Osteoblast (primary cell): Measurements from ENCODE around the gene LRRC56. TPM values are rescaled to one million over a fixed set of nuclear protein-coding genes. Genes with fewer than 3 reads are reported as not detected.

Source experiments
- DNase-seq: peaks from one replicate; pipeline ENCODE4 v3.0.0; 2011; ENCODE audit warnings: low spot score, mixed read lengths; ENCODE audit not compliant: insufficient read length; ENCODE audit errors: missing footprints
- H2AFZ ChIP-seq: 2 replicates; pipeline ENCODE4 v1.6.0; 2011; ENCODE audit warnings: mild to moderate bottlenecking, low read length
- H3K27ac ChIP-seq: 2 replicates; pipeline ENCODE4 v1.5.1; 2011; ENCODE audit warnings: mild to moderate bottlenecking, low read depth, low read length, moderate library complexity
- H3K27me3 ChIP-seq: 2 replicates; pipeline ENCODE4 v1.6.0; 2012; ENCODE audit warnings: mild to moderate bottlenecking, control low read depth, inconsistent platforms, low read length, moderate library complexity; ENCODE audit not compliant: insufficient read depth
- H3K36me3 ChIP-seq: 2 replicates; pipeline ENCODE4 v1.5.1; 2011; ENCODE audit warnings: mild to moderate bottlenecking, low read length, control low read depth, moderate library complexity; ENCODE audit not compliant: insufficient read depth
- H3K4me1 ChIP-seq: 2 replicates; pipeline ENCODE4 v1.5.1; 2011; ENCODE audit warnings: mild to moderate bottlenecking, low read length, control low read depth, moderate library complexity; ENCODE audit not compliant: insufficient read depth
- H3K4me2 ChIP-seq: 2 replicates; pipeline ENCODE4 v1.6.0; 2011; ENCODE audit warnings: mild to moderate bottlenecking, low read length; ENCODE audit not compliant: insufficient read depth
- H3K4me3 ChIP-seq: fragments of 200-600 bp; sonication (generic); 3 replicates; pipeline ENCODE4 v1.5.1; 2012; ENCODE audit warnings: mild to moderate bottlenecking, low read length, inconsistent platforms; ENCODE audit not compliant: insufficient read depth
- H3K79me2 ChIP-seq: 2 replicates; pipeline ENCODE4 v1.6.0; 2012; ENCODE audit warnings: mild to moderate bottlenecking, low read length, control low read depth, inconsistent platforms; ENCODE audit not compliant: insufficient read depth
- H3K9me3 ChIP-seq: 2 replicates; pipeline ENCODE4 v1.5.1; 2011; ENCODE audit warnings: low read depth, low read length, control low read depth
- H4K20me1 ChIP-seq: 2 replicates; pipeline ENCODE4 v1.6.0; 2012; ENCODE audit warnings: mild to moderate bottlenecking, low read length, control low read depth; ENCODE audit not compliant: insufficient read depth
- total RNA-seq: library from RNA; depleted of rRNA; stranded (reverse); fragments of >200 nt; gene quantifications from 2 replicates; pipeline ENCODE4 v1.2.3, GENCODE V29; 2012
- TF ChIP-seq, protein P1 (sequence below): IDR thresholded peaks from 2 replicates; pipeline ENCODE4 v1.5.1; 2011; ENCODE audit warnings: mild to moderate bottlenecking, low read depth, low read length, moderate library complexity; ENCODE audit errors: extremely low read depth

The LRRC56 gene, protein sequence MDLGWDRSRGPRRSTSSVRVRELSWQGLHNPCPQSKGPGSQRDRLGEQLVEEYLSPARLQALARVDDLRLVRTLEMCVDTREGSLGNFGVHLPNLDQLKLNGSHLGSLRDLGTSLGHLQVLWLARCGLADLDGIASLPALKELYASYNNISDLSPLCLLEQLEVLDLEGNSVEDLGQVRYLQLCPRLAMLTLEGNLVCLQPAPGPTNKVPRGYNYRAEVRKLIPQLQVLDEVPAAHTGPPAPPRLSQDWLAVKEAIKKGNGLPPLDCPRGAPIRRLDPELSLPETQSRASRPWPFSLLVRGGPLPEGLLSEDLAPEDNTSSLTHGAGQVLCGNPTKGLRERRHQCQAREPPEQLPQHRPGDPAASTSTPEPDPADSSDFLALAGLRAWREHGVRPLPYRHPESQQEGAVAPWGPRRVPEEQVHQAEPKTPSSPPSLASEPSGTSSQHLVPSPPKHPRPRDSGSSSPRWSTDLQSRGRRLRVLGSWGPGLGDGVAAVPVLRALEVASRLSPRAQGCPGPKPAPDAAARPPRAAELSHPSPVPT
- total RNA-seq = 0.88 and 1.1 TPM in 2 replicates

- peak within 1 kb of the TSS; percentile 62 for H2AFZ ChIP-seq
Measured at GRCh38 chr11:536841-537621, at the start of gene LRRC56. Gene LRRC56, plus strand, starts transcription at chr11:537527. Its CDS starts 3,158 bp downstream, at chr11:540685.

GRCh38 chr11:487571-488021 lies 49.7 kb upstream of the LRRC56 start:
- TF ChIP-seq, protein P1, sequence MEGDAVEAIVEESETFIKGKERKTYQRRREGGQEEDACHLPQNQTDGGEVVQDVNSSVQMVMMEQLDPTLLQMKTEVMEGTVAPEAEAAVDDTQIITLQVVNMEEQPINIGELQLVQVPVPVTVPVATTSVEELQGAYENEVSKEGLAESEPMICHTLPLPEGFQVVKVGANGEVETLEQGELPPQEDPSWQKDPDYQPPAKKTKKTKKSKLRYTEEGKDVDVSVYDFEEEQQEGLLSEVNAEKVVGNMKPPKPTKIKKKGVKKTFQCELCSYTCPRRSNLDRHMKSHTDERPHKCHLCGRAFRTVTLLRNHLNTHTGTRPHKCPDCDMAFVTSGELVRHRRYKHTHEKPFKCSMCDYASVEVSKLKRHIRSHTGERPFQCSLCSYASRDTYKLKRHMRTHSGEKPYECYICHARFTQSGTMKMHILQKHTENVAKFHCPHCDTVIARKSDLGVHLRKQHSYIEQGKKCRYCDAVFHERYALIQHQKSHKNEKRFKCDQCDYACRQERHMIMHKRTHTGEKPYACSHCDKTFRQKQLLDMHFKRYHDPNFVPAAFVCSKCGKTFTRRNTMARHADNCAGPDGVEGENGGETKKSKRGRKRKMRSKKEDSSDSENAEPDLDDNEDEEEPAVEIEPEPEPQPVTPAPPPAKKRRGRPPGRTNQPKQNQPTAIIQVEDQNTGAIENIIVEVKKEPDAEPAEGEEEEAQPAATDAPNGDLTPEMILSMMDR = no peak
- H3K4me3 ChIP-seq = no peak overlapping the region

More at GRCh38 chr11:536841-537621, at the start of gene LRRC56:
- peak; percentile 99 for DNase-seq
- Histone ChIP-seq H3K36me3 (peaks cover 8% of the 10 kb centered on the region), H3K4me2 (peak within 1 kb of the TSS; percentile 84), H3K4me3 (peak within 1 kb of the TSS; percentile 53), H3K79me2 (peaks cover 16% of the 10 kb centered on the region), H3K9me3 (no peaks in the 10 kb centered on the region), H4K20me1 (peaks cover 18% of the 10 kb centered on the region), H3K27ac (no peak within 1 kb of the TSS), H3K27me3 (no peaks in the 10 kb centered on the region), H3K4me1 (peaks cover 20% of the 10 kb centered on the region)
- TF ChIP-seq, protein P1 = no peak

GRCh38 chr11:488062-488461 lies 49.3 kb upstream of the LRRC56 start:
- Histone ChIP-seq H3K79me2 (peaks cover 12% of the 10 kb centered on the region), H3K36me3 (peaks cover 9% of the 10 kb centered on the region), H3K9me3 (no peaks in the 10 kb centered on the region), H3K4me2 (no peak overlapping the region), H3K4me1 (no peaks in the 10 kb centered on the region), H3K27me3 (no peaks in the 10 kb centered on the region), H3K4me3 (no peak overlapping the region), H3K27ac (no peak overlapping the region), H4K20me1 (no peaks in the 10 kb centered on the region), H2AFZ (no peak overlapping the region)
- DNase-seq = peak; percentile 67
- TF ChIP-seq, protein P1 = no peak

More at GRCh38 chr11:487571-488021, 49.7 kb upstream of the LRRC56 start:
- Histone ChIP-seq H4K20me1 (no peaks in the 10 kb centered on the region), H3K27me3 (no peaks in the 10 kb centered on the region), H3K4me1 (no peaks in the 10 kb centered on the region), H3K4me2 (no peak overlapping the region), H3K36me3 (peaks cover 9% of the 10 kb centered on the region), H3K79me2 (peaks cover 12% of the 10 kb centered on the region), H2AFZ (no peak overlapping the region), H3K27ac (no peak overlapping the region), H3K9me3 (no peaks in the 10 kb centered on the region)
- peak; percentile 72 for DNase-seq

- Histone ChIP-seq H3K79me2 (peaks cover 12% of the 10 kb centered on the region), H3K4me1 (no peaks in the 10 kb centered on the region), H3K36me3 (peaks cover 9% of the 10 kb centered on the region), H4K20me1 (no peaks in the 10 kb centered on the region), H3K4me3 (no peak overlapping the region), H2AFZ (no peak overlapping the region), H3K9me3 (no peaks in the 10 kb centered on the region), H3K4me2 (no peak overlapping the region), H3K27me3 (no peaks in the 10 kb centered on the region), H3K27ac (no peak overlapping the region)
- peak; percentile 88 for DNase-seq
- TF ChIP-seq, protein P1 = no peak
Measured at GRCh38 chr11:488579-488978, 48.7 kb upstream of the LRRC56 start.
